ENCODE measurements around the gene KIAA1549. TPM values are rescaled to one million over a fixed set of nuclear protein-coding genes. Genes with fewer than 3 reads are reported as not detected.

Gene KIAA1549
- total RNA-seq, 1 donor from 2014 or later: 21.6 TPM

DNA sequence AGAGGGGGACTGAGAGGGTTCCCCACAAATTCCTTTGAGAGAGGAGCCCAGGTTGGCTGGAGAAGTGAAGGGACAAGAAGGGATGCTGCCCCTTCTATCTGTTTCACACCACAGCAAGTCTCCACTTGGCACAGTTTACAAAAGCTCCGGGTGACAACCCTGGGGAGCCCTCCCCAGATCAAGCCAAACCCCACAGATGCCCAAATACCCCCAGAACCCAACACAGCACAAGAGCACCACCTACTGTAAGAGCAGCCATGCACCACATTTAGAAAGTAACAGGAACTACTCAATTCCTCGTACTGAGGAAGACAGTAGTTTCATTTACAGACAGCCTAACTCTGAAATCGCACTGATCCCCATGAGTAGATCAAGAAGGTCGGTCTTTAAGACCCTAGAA is 115.3 kb downstream of the KIAA1549 start:
- FAIRE-seq (no peak), DNase-seq (ENCODE audit: low spot score in 2 of 2) (no peak)

GRCh38 chr7:138864667-138865066 is 116.5 kb downstream of the KIAA1549 start:
- DNase-seq (ENCODE audit: low spot score in 2 of 2): no peak
- no peak for FAIRE-seq

DNA sequence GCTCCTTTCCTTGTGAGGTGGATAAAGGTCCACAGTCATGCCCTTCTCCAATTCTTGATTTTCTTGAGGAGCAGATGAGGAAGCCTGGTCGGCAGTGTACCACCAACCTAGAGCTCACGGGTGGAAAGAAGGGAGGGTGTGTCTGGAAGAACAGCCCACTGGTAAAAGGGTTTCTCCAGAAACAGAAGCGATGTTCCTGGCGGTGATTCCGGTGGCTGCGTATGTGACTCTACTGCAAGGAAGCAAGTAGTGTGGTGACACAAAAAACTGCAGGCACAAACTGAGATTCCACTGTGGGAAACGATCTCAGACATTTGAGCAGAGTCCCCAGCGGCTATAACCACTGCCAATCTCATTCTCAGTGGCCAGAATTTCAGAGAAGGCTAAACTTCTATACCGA is 117.3 kb downstream of the KIAA1549 start:
- FAIRE-seq (no peak), DNase-seq (ENCODE audit: low spot score in 2 of 2) (no peak)

DNA sequence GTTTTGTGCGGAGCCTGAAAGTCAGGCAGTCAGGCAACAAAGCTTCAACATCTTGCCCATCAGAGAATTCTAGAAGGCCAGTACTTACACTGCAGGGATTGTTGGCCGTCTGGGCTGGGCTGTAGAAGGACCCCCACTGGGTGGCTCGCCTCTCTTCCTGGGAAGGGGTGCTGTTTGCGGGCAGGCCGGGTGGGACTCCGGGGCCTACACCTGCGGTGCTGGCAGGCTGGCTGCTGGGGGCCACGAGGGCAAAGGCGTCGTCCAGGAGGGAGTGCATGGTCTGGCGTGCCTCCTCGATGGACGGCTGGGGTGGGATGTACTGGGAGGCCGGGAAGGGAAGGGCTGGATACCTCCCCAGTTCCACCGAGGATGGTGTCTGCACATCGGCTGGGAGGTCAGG is 120.1 kb downstream of the KIAA1549 start:
- FAIRE-seq: no peak
- no peak for DNase-seq (ENCODE audit: low spot score in 2 of 2)

DNA sequence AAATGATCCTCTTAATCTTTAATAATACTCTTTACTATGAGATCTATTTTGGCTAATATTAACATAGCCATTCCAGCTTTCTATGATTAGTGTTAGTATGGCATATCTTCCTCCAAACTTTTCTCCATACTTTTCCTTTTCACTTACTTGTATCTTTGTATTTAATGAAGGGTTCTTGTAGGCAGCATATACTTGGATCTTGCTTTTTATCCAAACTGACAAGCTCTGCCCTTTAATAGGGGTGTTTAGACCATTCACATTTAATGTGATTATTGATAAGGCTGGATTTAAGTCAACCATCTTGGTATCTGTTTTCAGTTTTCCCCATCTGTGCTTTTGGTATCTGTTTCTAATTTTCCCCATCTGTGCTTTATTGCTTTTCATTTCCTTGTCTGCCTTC is 123.5 kb downstream of the KIAA1549 start:
- DNase-seq (ENCODE audit: low spot score in 2 of 2) (no peak), FAIRE-seq (no peak)

GRCh38 chr7:138854115-138854645 is 127.0 kb downstream of the KIAA1549 start:
- DNase-seq (ENCODE audit: low spot score in 2 of 2) (no peak), FAIRE-seq (no peak)

DNA sequence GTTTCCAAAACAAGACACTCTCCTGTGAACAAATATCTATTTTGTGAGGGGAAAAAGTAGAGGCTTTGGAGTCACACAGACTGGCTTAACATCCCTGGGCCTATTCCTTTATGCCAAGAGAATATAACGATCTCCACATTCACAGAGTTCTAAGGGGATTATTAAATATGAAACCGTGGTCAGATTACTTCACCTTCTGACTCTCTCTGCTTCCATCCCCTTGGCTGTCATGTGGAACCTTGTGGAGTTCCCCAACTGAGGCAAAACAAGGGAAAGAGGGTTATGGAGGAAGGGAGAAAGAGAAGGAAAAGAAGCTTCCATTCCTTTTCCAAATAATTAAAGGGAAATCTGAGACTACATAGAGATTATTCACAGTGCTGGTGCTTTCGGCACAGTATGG is 127.7 kb downstream of the KIAA1549 start:
- FAIRE-seq (no peak), DNase-seq (ENCODE audit: low spot score in 2 of 2) (no peak)

- DNase-seq (ENCODE audit: low spot score in 2 of 2): no peak
- FAIRE-seq: no peak
These were observed 128.7 kb downstream of the KIAA1549 start for GRCh38 chr7:138852469-138852868.

- no peak for FAIRE-seq
- DNase-seq (ENCODE audit: low spot score in 2 of 2): no peak
These were observed 131.5 kb downstream of the KIAA1549 start for GRCh38 chr7:138849701-138850100.

DNA sequence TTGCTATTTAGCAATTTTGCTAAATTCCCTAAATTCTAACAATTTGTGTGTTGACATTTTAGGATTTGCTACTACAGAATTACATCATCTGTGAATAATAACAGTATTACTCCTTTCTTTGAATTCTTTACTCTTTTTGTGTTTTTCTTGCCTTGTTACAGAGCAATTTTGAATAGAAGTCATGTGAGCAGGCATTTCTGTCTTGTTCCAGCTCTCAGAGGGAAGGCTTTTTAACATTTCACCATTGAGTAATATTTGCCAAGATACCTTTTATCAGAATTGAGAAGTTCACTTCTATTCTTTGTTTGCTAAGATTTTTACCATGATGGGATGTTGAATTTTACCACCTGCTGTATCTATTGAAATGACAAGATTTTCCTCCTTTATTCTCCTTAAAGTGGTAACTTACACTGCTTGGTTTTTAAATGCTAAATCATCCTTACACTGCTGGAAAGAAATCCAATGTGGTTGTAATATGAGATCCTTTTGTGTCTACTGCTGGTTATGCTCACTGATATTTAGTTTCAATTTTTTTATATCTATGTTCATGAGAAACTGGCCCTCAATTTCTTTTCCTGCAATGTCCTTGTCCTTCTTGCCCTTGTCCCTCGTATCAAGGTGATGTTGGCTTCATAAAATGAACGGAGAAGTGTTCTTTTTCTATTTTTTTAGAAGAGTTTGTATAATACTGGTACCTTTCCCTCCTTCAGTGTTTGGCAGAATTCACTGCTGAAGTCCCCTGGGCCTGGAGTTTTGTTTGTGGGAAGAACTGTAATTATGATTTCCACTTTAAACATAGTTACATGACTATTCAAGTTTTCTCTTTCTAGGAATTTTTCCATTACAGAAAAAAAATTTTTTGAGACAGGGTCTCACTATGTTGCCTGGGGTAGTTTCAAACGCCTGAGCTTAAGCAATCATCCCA is 132.9 kb downstream of the KIAA1549 start:
- no peak for DNase-seq (ENCODE audit: low spot score in 2 of 2)

DNA sequence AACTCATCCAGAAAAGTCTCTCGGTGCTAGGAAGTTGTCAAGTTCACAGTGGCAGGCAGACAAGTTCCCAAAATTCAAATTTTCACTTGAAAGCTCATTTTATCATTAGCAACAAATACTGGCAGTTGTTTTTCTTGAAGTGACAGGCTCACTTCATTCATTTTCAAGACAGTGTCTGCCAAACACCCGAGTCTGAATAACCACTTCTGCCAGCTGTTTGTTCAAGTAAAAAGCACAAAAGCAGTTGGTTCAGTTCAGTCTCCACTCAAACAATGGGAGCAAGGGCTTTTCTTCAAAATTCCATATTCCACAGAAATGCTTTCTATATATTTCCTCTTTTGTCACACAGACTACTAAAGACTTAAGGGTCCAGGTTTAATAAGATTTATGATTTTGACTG is 135.5 kb downstream of the KIAA1549 start:
- no peak for FAIRE-seq
- DNase-seq (ENCODE audit: low spot score in 2 of 2): no peak

More for the DNA sequence above, 132.9 kb downstream of the KIAA1549 start:
- FAIRE-seq: no peak

DNA sequence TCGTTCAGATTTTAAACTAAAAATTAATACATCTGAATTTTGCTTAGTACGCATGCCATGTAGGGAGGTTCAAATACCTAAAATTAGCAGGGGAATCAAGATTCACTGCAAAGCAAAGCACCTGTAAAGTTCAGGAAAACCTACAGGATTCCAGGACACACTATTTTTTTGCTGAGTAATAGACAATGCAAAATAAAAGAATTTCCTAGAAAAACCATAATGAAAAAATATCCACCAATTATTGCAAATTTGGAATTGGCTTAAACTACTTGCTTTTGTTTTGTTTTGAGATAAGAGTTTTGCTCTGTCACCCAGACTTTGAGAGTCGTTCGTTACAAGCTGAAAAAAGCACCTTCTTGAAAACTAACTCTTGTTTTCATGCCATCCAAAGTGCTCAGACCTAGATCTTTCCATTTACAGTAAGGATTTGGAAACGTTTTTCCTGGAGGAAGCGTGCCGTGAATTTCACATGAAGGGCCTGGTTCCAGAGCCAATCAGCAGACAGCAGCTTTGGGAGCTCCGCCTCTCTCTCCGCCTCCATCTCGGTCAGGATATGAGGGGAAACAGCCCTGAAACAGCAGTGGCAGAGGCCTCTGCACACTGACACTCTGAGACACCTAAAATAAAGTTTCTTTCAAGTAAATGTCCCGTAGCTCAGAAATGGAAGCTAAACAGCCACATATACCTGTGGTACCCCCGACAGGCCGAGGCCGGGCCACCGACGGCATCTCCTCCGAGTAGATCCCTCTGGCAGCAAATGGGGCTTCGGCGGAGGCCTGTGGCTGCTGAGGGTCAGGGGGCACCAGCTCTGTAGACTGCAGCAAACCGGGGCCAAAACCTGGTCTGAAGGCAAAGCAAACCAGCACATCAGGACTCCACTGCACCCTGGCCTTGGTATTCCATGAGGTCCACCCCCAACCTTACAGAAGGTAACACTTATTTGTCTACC is 137.3 kb downstream of the KIAA1549 start:
- FAIRE-seq (no peak), DNase-seq (ENCODE audit: low spot score in 2 of 2) (no peak)

DNA sequence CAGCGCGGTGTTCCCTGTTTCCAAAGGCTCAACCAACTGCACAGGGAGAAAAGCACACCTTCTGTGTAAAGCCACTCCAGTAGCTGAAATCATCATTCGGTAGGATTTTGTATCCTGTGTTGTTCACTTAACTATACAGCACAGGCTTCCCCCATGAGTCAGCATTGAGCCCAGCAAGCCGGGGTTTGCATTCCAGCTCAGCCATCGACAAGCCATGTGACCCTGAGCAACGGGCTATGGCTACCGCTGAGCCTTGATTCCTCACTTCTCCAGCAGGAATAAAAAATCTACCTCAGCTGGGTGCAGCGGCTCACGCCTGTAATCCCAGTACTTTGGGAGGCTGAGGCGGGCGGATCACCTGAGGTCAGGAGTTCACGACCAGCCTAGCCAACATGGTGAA is 139.1 kb downstream of the KIAA1549 start:
- FAIRE-seq: no peak
- no peak for DNase-seq (ENCODE audit: low spot score in 2 of 2)

- no peak for DNase-seq (ENCODE audit: low spot score in 2 of 2)
- FAIRE-seq: no peak
These were observed 143.0 kb downstream of the KIAA1549 start for GRCh38 chr7:138838166-138838565.

GRCh38 chr7:138837627-138838026 is 143.6 kb downstream of the KIAA1549 start:
- no peak for DNase-seq (ENCODE audit: low spot score in 2 of 2)
- no peak for FAIRE-seq

GRCh38 chr7:138835087-138835486 is 146.1 kb downstream of the KIAA1549 start:
- FAIRE-seq (no peak), DNase-seq (ENCODE audit: low spot score in 2 of 2) (no peak)

DNA sequence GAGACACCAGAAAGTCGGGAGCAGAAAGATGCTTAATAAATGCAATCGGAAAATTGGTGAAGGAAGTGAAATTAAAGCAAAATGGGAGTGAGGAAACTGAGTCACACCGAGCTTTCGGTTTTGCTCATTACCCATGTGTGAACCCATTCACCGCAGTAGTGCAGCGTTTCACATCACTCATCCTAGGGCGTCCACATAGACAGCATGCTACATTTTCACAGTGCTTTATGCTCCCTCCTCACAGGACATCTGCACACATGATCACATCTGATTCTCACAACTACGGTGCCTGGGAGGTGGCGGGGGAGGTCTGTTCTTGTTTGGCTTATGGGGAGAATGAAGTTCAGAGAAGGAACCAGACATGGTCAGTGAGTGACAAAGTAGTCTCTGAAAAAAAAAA is 146.6 kb downstream of the KIAA1549 start:
- DNase-seq (ENCODE audit: low spot score in 2 of 2) (no peak), FAIRE-seq (no peak)

- no peak for FAIRE-seq
- DNase-seq (ENCODE audit: low spot score in 2 of 2): no peak
These were observed 147.6 kb downstream of the KIAA1549 start for GRCh38 chr7:138833596-138833995.

DNA sequence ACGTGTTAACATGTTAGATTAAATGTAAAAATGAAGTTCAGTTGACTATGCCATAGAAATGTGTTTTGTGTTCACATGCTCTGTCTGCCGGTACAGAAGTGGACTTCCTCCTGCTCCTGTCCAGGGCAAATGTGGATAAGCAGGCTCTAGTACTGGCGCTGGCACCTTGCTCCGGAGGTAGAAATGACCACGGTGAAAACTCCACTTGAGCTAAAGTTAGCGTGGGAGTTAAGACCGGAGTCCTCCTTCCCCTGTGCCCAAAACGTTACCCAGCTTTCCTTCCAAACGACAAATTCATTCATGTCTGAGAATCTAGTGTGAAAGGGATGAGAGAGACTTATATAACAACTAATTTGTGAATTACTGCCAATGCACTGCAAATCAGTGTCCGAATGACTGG is 148.2 kb downstream of the KIAA1549 start:
- FAIRE-seq (no peak), DNase-seq (ENCODE audit: low spot score in 2 of 2) (no peak)

DNA sequence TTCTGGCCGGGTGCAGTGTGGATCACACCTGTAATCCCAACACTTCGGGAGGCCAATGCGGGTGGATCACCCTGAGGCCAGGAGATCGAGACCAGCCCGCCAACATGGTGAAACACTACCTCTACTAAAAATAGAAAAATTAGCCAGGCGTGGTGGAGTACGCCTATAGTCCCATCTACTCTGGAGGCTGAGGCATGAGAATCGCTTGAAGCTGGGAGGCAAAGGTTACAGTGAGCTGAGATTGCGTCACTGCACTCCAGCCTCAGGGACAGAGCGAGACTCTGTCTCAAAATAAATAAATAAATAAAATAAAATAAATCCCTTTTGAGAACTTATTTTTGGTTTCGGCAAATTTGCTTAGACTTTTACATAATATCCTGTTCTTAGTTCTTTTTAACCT is 151.9 kb downstream of the KIAA1549 start:
- no peak for FAIRE-seq
- no peak for DNase-seq (ENCODE audit: low spot score in 2 of 2)

GRCh38 chr7:138828302-138828701 is 152.9 kb downstream of the KIAA1549 start:
- FAIRE-seq (no peak), DNase-seq (ENCODE audit: low spot score in 2 of 2) (no peak)

Measured in frontal cortex (tissue), 4 donors.